AG04449 (cell line): Measurements from ENCODE around the gene TRIM44.
A peak's percentile ranks its signal among the peaks of the same experiment; 100 is the strongest.
"Not testable (repeated sequence)": the region's sequence is repeated elsewhere in the genome, so short reads cannot be mapped to it uniquely, and the experiment has no call there.

Experiments used
- CTCF ChIA-PET: fragments of 350-600 bp; formaldehyde crosslinking; extraction: SDS; loops from one replicate; lab custom pipeline; 2021; ENCODE audit warnings: antibody characterized with exemption; lab: Yijun Ruan, JAX
- POLR2A ChIA-PET: fragments of 400-600, 350-600 bp; formaldehyde crosslinking; extraction: SDS; loops from one replicate; lab custom pipeline; 2020; ENCODE audit warnings: antibody characterized with exemption, inconsistent platforms; lab: Yijun Ruan, JAX
- DNase-seq: peaks from one replicate; pipeline ENCODE4 v3.0.0-alpha.2; 2010; ENCODE audit warnings: low read depth, low spot score
- H3K4me3 ChIP-seq: 2 replicates; pipeline ENCODE4 v1.5.1; 2011; ENCODE audit warnings: low read depth, mild to moderate bottlenecking, control low read depth, low read length
- CTCF ChIP-seq: IDR thresholded peaks from one replicate; pipeline ENCODE4 v1.5.1; 2011; ENCODE audit warnings: mild to moderate bottlenecking, moderate library complexity, low read length, control low read depth, inconsistent platforms; ENCODE audit not compliant: insufficient read depth; ENCODE audit errors: missing control alignments

Gene TRIM44

GRCh38 chr11:35661534-35661933 lies 1.0 kb upstream of the TRIM44 start:
- H3K4me3 ChIP-seq = peak overlapping the region; percentile 77; the same call in 1 of the 2 replicates
- DNase-seq = no peak
- ChIA-PET CTCF (interaction anchor here (0.7 to 2.0 kb wide), 3 partner anchors 13 to 606 kb away, joined by 3 to 4 read pairs (median 3); no protein-coding TSS in a partner anchor), POLR2A (no interaction called here)
- TF ChIP-seq CTCF = no peak

- DNase-seq = no peak
- CTCF ChIA-PET = interaction anchor here (1.0 to 2.0 kb wide), 2 partner anchors 14 to 606 kb away, joined by 3 to 4 read pairs; no protein-coding TSS in a partner anchor
- POLR2A ChIA-PET = interaction anchor here (1.3 kb wide), 1 partner anchor 14 kb away, joined by 3 read pairs; no protein-coding TSS in a partner anchor
- no peak for TF ChIP-seq CTCF
- peak overlapping the region; percentile 77 for H3K4me3 ChIP-seq
Measured at GRCh38 chr11:35662061-35662648, 420 bp upstream of the TRIM44 start.

GRCh38 chr11:35663408-35663702 lies 780 bp downstream of the TRIM44 start:
- no peak for DNase-seq
- CTCF ChIA-PET = no interaction called here

GRCh38 chr11:35664977-35665441 lies 2.4 kb downstream of the TRIM44 start:
- no peak overlapping the region for H3K4me3 ChIP-seq
- CTCF ChIA-PET = interaction anchor here (0.7 kb wide), 1 partner anchor 157 kb away, joined by 3 read pairs; no protein-coding TSS in a partner anchor
- POLR2A ChIA-PET = interaction anchor here (0.7 kb wide), 1 partner anchor 45 kb away, joined by 4 read pairs; no protein-coding TSS in a partner anchor
- no peak for DNase-seq
- TF ChIP-seq CTCF = no peak

More at GRCh38 chr11:35663408-35663702, 780 bp downstream of the TRIM44 start:
- POLR2A ChIA-PET = interaction anchor here (1.3 kb wide), 1 partner anchor 13 kb away, joined by 3 read pairs; no protein-coding TSS in a partner anchor
- no peak for TF ChIP-seq CTCF
- peak overlapping the region; percentile 77 for H3K4me3 ChIP-seq

GRCh38 chr11:35667257-35667656 lies 4.7 kb downstream of the TRIM44 start:
- no peak for DNase-seq
- H3K4me3 ChIP-seq = no peak overlapping the region
- ChIA-PET POLR2A (no interaction called here), CTCF (no interaction called here)
- no peak for TF ChIP-seq CTCF

- POLR2A ChIA-PET = not testable (repeated sequence)
Measured at GRCh38 chr11:35668350-35668749, 5.8 kb downstream of the TRIM44 start.

More at GRCh38 chr11:35668350-35668749, 5.8 kb downstream of the TRIM44 start:
- DNase-seq, H3K4me3 ChIP-seq: not testable (repeated sequence)
- CTCF ChIA-PET = interaction anchor here (0.9 to 1.3 kb wide), 2 partner anchors 13 to 589 kb away, joined by 3 read pairs; no protein-coding TSS in a partner anchor
